HG03095 (cell line): ENCODE measurements around the gene KCNE3.

Experiments
- ATAC-seq: cut with Tn5 transposase; IDR thresholded peaks from one replicate; pipeline ENCODE4 v1.9.1; 2021; ENCODE audit warnings: moderate library complexity; ENCODE audit not compliant: unreplicated experiment

KCNE3 gene

GRCh38 chr11:74471668-74472429 lies 4.5 kb upstream of the KCNE3 start:
- no peak for ATAC-seq

- no peak for ATAC-seq
Measured at GRCh38 chr11:74471037-74471436, 3.7 kb upstream of the KCNE3 start.

DNA sequence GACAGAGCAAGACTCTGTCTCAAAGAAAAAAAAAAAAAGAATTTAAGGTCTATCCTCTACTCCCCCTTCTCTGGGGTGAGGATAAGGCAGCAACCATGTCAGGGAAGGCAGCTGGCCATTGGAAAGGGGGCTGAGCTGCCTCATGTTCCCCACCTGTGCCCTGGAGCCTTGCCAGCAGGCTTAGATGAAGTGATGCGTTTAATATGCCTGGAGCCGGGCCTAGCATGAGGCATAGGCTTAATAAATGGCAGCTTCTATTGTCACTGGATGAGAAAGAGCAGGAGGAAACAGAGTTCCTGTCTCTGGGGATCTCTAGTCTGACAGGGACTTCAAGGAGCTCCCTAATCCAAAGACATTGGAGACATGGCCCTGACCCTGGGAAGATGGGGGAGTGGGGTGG lies 3.2 kb upstream of the KCNE3 start:
- no peak for ATAC-seq

DNA sequence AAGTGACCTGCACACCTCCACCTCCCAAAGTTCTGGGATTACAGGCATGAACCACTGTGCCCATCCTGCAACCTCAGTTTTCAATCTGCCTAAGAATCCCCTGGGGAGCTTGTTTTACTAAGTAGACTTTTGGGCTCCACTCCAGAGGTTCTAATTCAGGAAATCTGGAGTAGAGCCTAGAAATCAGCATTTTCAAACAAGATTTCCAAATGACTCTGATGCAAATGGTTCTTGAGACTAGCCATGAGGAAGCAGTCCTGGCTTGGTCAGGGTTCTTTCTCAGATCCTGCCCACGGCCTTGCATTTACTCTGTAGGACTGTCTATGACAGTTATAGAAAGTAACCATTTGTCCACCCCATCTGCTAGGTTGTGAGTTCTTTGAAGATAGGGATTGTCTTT lies 1.6 kb upstream of the KCNE3 start:
- no peak for ATAC-seq

DNA sequence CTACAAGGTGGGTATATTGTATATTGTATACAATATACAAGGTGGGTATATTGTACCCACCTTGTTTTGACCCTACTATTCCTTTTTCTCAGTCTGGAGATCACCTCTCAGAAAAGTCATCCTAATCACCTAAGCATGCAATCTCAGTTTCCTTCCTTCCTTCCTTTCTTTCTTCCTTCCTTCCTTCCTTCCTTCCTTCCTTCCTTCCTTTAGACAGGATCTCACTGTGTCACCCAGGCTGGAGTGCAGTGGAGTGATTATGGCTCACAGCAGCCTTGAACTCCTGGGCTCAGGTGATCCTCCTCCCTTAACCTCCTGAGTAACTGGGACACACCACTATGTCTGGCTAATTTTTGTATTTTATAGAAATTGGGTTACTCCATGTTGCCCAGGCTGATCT lies 1.2 kb upstream of the KCNE3 start:
- ATAC-seq: no peak

GRCh38 chr11:74468058-74468457 lies 709 bp upstream of the KCNE3 start:
- ATAC-seq: no peak

DNA sequence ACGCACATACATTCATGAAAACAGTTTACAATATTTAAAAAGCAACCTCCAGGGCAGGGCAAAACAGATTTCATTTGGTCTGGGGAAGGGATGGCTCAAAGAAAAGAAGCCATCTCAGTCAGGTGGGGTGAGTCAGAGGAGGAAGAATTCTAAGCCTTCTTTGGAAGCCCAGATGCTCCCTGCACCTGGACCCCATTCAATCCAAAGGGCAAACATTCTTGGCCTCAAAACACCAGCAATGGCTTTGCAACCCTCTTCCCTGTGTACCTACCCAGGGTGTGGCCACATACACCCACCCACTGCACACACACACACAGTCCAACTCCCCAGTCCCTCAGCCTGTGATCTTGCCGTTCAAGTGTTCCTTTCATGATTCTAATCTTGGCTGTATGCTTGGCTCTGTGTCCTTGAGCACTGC lies 2.0 kb downstream of the KCNE3 start:
- no peak for ATAC-seq

DNA sequence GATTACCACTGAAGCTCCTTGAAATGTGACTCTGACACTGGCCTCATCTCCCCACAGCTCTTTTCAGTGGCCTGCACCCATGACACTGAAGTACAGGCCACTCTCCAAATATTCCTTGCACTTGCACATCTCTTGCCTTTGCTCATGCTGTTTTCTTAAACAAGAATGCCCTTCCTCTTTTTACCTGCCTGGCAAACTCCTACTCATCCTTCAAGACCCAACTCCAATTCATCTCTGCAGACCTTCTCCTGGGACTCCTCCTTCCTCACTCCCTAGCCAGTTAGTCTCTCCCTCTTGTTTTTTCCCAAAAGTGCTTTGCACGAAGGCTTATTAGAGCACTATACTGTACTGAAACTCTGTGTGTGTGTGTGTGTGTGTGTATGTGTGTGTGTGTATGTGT lies 2.6 kb downstream of the KCNE3 start:
- no peak for ATAC-seq

DNA sequence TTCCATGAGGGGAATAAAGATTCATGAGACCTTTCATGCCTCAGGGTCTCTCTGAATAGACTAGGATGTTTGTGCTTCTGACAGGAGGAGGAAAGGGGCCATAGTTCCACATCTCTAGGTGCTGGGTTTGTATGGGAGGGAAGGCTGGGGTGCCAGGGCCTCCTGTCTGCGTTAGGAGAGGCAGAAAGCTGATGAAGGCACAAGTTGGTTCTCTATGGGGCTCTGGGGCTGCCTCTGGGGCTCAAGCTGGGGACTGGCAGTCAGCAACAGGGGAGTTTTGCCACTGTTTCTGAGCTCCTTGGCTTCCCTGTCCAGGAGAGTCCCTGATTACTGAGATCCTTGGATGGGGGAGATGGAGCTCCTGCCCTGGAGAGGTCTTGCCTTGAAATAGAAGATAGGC lies 4.1 kb downstream of the KCNE3 start:
- ATAC-seq: no peak

DNA sequence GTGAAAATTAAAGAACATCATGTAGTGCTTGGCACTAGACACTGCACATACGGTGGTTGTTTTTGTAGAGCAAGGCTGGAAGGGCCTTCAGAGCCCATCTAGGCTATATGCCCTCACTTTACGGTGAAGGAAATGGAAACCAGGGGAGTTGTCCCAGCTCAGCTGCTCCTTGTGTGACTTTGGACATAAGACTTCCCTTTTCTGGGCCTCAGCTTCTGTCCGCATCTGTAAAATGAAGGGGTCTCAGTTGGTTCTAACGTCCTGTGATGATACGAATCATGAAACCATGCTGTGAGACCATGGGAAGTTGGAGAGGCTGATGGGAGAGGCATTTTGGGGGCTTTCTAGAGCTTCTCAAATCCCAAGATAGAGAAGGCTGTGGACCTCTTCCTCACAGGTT lies 4.7 kb downstream of the KCNE3 start:
- ATAC-seq: no peak

- no peak for ATAC-seq
Measured at GRCh38 chr11:74462009-74462408, 5.3 kb downstream of the KCNE3 start.

DNA sequence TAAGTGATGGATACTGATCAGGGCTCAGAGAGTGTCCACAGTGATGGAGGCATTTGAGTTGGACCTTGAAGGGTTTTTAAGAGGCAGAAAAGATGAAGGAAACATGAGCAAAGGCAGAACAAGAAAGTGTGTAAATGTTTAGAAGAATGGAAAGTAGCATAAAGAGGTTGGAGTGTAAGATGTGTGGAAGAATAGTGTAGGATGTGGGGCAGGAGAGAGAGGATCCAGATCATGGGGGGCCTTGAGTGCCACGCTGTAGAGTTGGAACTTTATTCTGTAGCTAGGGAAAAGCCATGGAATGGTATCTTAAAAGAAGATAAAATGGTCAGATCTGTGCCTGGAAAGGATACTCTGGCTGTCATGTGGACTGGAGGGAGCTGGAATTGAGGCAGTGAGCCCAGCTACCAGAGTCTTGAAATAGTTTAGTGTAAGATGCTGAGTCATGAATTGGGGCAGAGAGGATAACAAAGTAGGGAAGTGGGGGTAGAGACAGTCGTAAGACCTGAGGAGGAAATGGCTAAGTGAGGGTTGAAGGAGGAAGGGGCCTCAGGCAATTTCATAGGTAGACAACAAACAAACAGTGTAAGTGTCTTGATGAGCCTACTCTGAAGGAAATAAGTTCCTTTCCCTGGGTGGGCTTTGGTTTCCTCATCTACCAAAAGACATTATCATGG lies 6.7 kb downstream of the KCNE3 start:
- ATAC-seq: no peak

GRCh38 chr11:74460065-74460464 lies 7.3 kb downstream of the KCNE3 start:
- no peak for ATAC-seq

- no peak for ATAC-seq
Measured at GRCh38 chr11:74459584-74459983, 7.8 kb downstream of the KCNE3 start.

DNA sequence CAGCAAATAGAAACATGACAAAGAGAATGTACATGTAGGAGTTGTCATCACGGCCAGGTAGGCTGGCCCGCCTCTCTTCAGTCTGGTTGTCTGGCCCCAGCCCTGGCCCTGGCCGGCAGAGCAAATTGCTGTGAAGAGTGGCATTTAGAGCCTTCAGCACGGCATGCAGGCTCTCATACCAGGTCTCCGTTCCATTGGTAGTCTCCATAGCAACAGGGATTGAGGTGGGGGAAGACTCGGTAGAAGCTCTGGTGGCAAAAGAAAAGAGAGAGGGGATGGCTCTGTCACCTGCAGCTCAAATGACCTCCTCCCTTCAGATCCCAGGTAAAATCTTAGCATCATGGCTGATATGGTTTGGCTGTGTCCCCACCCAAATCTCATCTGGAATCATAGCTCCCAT lies 10.0 kb downstream of the KCNE3 start:
- ATAC-seq: no peak

DNA sequence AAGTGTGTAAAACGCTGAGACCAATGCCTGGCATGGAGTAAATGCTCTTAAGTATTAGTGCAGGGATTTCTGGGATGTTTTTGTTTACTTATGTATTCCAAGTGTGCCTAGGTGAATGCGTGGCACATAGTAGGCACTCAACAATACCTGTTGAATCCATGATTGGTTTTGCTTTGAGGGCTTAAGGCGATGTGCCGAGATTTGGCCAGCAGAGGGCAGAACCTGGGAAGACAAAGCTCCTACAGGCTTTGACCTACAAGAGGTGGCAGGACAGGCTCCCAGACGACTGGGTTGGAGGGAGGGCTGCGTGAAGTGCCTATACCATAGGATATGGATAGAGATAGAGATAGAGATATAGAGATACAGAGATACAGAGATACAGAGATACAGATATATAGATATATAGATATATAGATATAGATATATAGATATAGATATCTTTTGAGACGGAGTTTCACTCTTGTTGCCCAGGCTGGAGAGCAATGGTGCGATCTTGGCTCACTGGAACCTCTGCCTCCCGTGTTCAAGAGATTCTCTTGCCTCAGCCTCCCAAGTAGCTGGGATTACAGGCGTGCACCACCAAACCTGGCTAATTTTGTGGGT lies 13.9 kb downstream of the KCNE3 start:
- ATAC-seq: no peak

DNA sequence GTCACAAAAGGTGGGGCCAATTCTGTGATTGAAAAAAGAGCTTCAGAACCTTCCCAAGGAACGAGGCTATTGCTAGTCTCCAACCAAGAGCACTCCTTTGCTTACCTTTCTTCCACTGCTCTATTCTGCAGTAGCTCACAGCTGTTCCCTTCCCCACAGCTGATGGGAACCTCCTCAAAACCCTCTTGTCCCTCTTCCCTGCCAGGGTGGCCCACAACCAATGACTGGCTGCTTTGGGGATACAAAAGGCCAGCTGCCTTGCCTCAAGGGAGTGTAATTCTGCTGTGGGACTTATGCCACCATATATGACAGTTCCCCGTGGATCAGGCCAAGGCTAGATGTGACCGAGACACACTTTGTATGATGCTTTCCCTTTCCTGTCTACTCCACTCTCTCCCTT lies 15.0 kb downstream of the KCNE3 start:
- no peak for ATAC-seq

GRCh38 chr11:74450318-74450717 lies 17.0 kb downstream of the KCNE3 start:
- ATAC-seq: no peak

- no peak for ATAC-seq
Measured at GRCh38 chr11:74449369-74449931, 17.9 kb downstream of the KCNE3 start.

DNA sequence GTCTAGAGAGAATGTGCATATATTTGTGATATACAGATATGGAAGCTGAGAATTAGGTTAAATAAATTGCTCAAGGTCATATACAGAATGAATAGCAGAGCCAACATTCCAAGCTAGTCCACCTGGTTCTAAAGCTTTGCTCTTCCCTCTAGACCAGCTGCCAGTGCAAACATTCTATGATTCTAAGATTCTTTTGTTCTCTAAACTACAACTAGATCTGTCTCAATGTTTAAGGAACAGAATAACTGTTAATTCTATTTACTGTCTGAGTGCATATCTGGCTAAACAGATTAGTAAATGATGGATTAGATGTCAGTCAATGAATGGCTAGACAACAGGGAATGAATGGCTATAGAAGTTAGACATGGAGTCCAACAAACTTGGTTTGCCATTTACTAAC lies 19.6 kb downstream of the KCNE3 start:
- no peak for ATAC-seq

DNA sequence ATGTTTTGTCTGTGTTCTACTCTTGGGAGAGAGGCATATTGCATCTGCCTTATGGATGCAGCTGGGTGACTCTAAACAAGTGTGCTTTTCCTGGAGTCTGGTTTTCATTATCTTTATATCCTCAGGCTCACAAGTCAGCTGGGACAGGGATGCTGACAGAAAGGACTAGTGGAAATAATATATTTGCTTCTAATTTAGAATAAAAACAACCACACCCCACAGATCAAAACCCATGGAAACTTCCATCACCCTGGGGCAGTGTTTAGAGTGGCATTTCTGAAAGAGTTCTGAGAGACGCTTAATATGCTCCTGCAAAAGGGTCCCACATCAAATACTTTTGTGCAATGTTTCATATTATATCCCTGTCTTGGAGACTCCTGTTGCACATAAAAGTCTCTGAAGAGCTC lies 20.8 kb downstream of the KCNE3 start:
- no peak for ATAC-seq
